Panc1 (cell line): Measurements from ENCODE around the gene KIF3B. TPM values are rescaled to one million over a fixed set of nuclear protein-coding genes. Genes with fewer than 3 reads are reported as not detected.

Experiments used
- ATAC-seq: fragments of 200-7000 bp; cut with Tn5 transposase; 2 replicates; pipeline ENCODE4 v1.9.1; 2020; ENCODE audit warnings: mild to moderate bottlenecking, moderate library complexity
- BruUV-seq: library from RNA; stranded (reverse); fragments of 400-500 nt; replicated peaks from 2 replicates; lab custom pipeline; 2021; lab: Mats Ljungman, UMichigan
- CTCF ChIA-PET: fragments of 300-600 bp; sonication (Branson Sonifier 250); formaldehyde crosslinking; loops from one replicate; lab custom pipeline; 2022; ENCODE audit warnings: antibody characterized with exemption; lab: Charles Lee
- POLR2A ChIA-PET: fragments of 300-600 bp; sonication (Branson Sonifier 250); formaldehyde crosslinking; loops from one replicate; lab custom pipeline; 2022; ENCODE audit warnings: antibody characterized with exemption; lab: Charles Lee
- DNase-seq: peaks from one replicate; pipeline ENCODE4 v3.0.0-alpha.2; 2010; ENCODE audit warnings: low read depth, low spot score
- H3K27ac ChIP-seq: 2 replicates; pipeline ENCODE4 v1.5.1; 2011; ENCODE audit warnings: mild to moderate bottlenecking, low read length, inconsistent platforms
- H3K27me3 ChIP-seq: fragments of 200-500 bp; sonication (Bioruptor generic); 2 replicates; pipeline ENCODE4 v1.6.0; 2014; ENCODE audit warnings: low read length, inconsistent platforms; ENCODE audit not compliant: control insufficient read depth, insufficient read depth
- H3K36me3 ChIP-seq: fragments of 200-500 bp; sonication (Bioruptor generic); 2 replicates; pipeline ENCODE4 v1.5.1; 2014; ENCODE audit warnings: inconsistent platforms, mild to moderate bottlenecking, low read length, moderate library complexity; ENCODE audit not compliant: control insufficient read depth, insufficient read depth
- H3K4me1 ChIP-seq: 2 replicates; pipeline ENCODE4 v1.5.1; 2011; ENCODE audit warnings: inconsistent platforms, mild to moderate bottlenecking, low read length, moderate library complexity; ENCODE audit not compliant: control insufficient read depth, insufficient read depth
- H3K4me3 ChIP-seq, 2 experiments: 2 replicates each; pipeline ENCODE4 v1.5.1; 2011 to 2012; ENCODE audit warnings: low read depth in 2 of 2, low read length in 2 of 2, mild to moderate bottlenecking in 2 of 2, inconsistent platforms in 1 of 2, moderate library complexity in 1 of 2
- H3K9me3 ChIP-seq: fragments of 200-500 bp; sonication (Bioruptor generic); 2 replicates; pipeline ENCODE4 v1.5.1; 2014; ENCODE audit warnings: low read depth, mild to moderate bottlenecking, inconsistent platforms, low read length, moderate library complexity; ENCODE audit not compliant: control insufficient read depth, insufficient read depth
- CTCF ChIP-seq: fragments of 450-650 bp; IDR thresholded peaks from 2 replicates; pipeline ENCODE4 v1.5.1; 2017; ENCODE audit warnings: mild to moderate bottlenecking
- POLR2AphosphoS5 ChIP-seq: IDR thresholded peaks from 2 replicates; pipeline ENCODE4 v1.6.1; 2012; ENCODE audit warnings: mild to moderate bottlenecking, low read depth, low read length, moderate library complexity
- REST ChIP-seq, 2 experiments: IDR thresholded peaks; 2 replicates each; pipeline ENCODE4 v1.6.1; 2011 to 2012; ENCODE audit warnings: low read depth in 2 of 2, control low read depth in 1 of 2, low read length in 1 of 2, mild to moderate bottlenecking in 1 of 2, moderate library complexity in 1 of 2; ENCODE audit not compliant: insufficient read depth in 1 of 2
- SIN3A ChIP-seq: IDR thresholded peaks from 2 replicates; pipeline ENCODE4 v1.6.1; 2012; ENCODE audit warnings: low read depth, mild to moderate bottlenecking, low read length, moderate library complexity, borderline replicate concordance; ENCODE audit not compliant: insufficient read depth
- TCF7L2 ChIP-seq: IDR thresholded peaks from 2 replicates; pipeline ENCODE4 v1.6.1; 2011; ENCODE audit warnings: mild to moderate bottlenecking, low read depth, low read length, inconsistent platforms
- in situ Hi-C: cut with HindIII; loops from 2 replicates; pipeline ENCODE4 v1.10.0; 2016; ENCODE audit warnings: low sequenced_read_pairs, low pct_unique_long_range_greater_than_20kb
- intact Hi-C: fragments of 100-400 bp; cut with micrococcal nuclease; formaldehyde crosslinking; loops from one replicate; pipeline ENCODE4 v1.10.0; 2022; ENCODE audit not compliant: unreplicated experiment
- total RNA-seq: library from RNA; stranded (reverse); gene quantifications from one replicate; pipeline ENCODE4 v1.2.1, GENCODE V29; 2021; ENCODE audit not compliant: unreplicated experiment

The KIF3B gene
- total RNA-seq, 1 experiment from 2014 or later: 67.8 TPM

- peak; percentile 72 for ATAC-seq
- BruUV-seq: no TSS peak
Observed at GRCh38 chr20:32344835-32345506, 67.5 kb downstream of the KIF3B start.

GRCh38 chr20:32348207-32348606, 70.8 kb downstream of the KIF3B start:
- H3K4me1 ChIP-seq: peaks cover 13% of the 10 kb centered on the region
- H3K27ac ChIP-seq: no peak overlapping the region
- intact Hi-C loops: no loop called here

More at GRCh38 chr20:32344835-32345506, 67.5 kb downstream of the KIF3B start:
- ChIA-PET POLR2A (no interaction called here), CTCF (interaction anchor here (0.5 kb wide), 1 partner anchor 137 kb away, joined by 4 read pairs; no protein-coding TSS in a partner anchor)
- in situ Hi-C loops: no loop called here
- no peaks in the 10 kb centered on the region for H3K9me3 ChIP-seq
- peak overlapping the region; percentile 20 for H3K27ac ChIP-seq
- no peaks in the 10 kb centered on the region for H3K36me3 ChIP-seq
- H3K4me3 ChIP-seq: no peak overlapping the region
- TF ChIP-seq POLR2AphosphoS5: no peak
- TF ChIP-seq CTCF: no peak
- no peak for TF ChIP-seq REST (IDR thresholded peaks at IDR 0.05; ENCODE audit: insufficient read depth in 1 of 2, low read depth in 2 of 2, low read length in 1 of 2)
- TF ChIP-seq SIN3A: no peak
- TF ChIP-seq TCF7L2: no peak
- intact Hi-C loops: no loop called here
- H3K27me3 ChIP-seq: no peaks in the 10 kb centered on the region
- H3K4me1 ChIP-seq: peaks cover 18% of the 10 kb centered on the region
- DNase-seq: no peak

More at GRCh38 chr20:32348207-32348606, 70.8 kb downstream of the KIF3B start:
- no peaks in the 10 kb centered on the region for H3K27me3 ChIP-seq
- in situ Hi-C loops: no loop called here
- BruUV-seq: no TSS peak
- no peaks in the 10 kb centered on the region for H3K36me3 ChIP-seq
- no peaks in the 10 kb centered on the region for H3K9me3 ChIP-seq
- ChIA-PET POLR2A (no interaction called here), CTCF (interaction anchor here (0.6 kb wide), 1 partner anchor 115 kb away, joined by 4 read pairs; no protein-coding TSS in a partner anchor)
- ATAC-seq: no peak
- TF ChIP-seq SIN3A (no peak), CTCF (no peak), REST (IDR thresholded peaks at IDR 0.05; ENCODE audit: insufficient read depth in 1 of 2, low read depth in 2 of 2, low read length in 1 of 2) (no peak), TCF7L2 (no peak), POLR2AphosphoS5 (no peak)
- no peak overlapping the region for H3K4me3 ChIP-seq
- no peak for DNase-seq
